ENCODE measurements around the gene FBXL3.

DNA sequence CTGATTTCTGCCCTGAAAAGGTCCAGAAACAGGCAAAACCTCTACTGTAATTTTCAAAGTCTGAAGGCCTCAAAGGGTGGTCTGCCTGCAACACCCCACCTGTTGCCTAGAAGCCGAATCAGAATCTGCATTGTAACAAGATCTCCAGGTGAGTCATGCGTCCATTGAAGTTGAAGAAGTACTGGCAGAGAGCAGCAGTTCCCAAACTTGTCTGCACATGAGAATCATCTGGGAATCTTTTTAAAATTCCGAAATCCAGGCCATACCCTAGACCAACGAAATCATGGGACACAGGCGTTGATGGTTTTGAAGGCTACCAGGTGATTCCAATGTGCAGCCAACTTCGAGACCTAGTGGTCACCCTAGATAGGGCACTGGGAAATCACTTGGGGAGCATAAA is 51.1 kb downstream of the FBXL3 start:
- TF ChIP-seq, protein P1, sequence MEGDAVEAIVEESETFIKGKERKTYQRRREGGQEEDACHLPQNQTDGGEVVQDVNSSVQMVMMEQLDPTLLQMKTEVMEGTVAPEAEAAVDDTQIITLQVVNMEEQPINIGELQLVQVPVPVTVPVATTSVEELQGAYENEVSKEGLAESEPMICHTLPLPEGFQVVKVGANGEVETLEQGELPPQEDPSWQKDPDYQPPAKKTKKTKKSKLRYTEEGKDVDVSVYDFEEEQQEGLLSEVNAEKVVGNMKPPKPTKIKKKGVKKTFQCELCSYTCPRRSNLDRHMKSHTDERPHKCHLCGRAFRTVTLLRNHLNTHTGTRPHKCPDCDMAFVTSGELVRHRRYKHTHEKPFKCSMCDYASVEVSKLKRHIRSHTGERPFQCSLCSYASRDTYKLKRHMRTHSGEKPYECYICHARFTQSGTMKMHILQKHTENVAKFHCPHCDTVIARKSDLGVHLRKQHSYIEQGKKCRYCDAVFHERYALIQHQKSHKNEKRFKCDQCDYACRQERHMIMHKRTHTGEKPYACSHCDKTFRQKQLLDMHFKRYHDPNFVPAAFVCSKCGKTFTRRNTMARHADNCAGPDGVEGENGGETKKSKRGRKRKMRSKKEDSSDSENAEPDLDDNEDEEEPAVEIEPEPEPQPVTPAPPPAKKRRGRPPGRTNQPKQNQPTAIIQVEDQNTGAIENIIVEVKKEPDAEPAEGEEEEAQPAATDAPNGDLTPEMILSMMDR (IDR thresholded peaks at IDR 0.05) = no peak
- TF ChIP-seq EZH2phosphoT487 (IDR thresholded peaks at IDR 0.05) = no peak

Measured in neural progenitor cell (in vitro differentiated cells).